Mammary epithelial cell (primary cell): ENCODE measurements around the gene SLC36A4.

ENCODE experiments used
- EZH2 ChIP-seq: IDR thresholded peaks from 2 replicates; pipeline ENCODE4 v1.6.1; 2012; ENCODE audit warnings: low read length, inconsistent platforms, borderline replicate concordance
- TF ChIP-seq, protein P1 (sequence below), 2 donors: IDR thresholded peaks in 1 of 2; conservative IDR thresholded peaks in 1 of 2; 2 replicates each; pipeline ENCODE4 v1.5.1; 2011 to 2012; ENCODE audit warnings: inconsistent platforms in 2 of 2, low read length in 2 of 2, mild to moderate bottlenecking in 2 of 2, control low read depth in 1 of 2, low read depth in 1 of 2; ENCODE audit not compliant: insufficient read depth in 1 of 2; ENCODE audit errors: extremely low read depth in 1 of 2

DNA sequence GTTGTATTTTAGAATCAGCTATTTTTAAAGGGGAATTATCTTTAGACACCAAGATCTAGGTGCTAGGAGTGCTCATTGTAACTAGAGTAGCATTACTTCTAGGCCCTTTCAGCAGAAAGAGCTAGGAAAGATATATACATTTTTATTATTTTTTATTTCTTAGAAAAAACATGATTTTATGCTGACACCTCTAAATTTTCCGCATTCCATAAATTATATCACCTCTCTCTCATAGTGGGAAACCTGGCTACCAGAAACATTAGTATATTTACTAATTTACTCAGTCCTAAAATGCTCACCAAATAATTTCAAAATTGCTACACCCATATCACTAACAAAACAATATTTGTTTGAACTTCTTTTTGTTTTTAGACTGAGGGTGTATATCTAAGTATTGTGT lies 32.1 kb upstream of the SLC36A4 start:
- TF ChIP-seq, protein P1, sequence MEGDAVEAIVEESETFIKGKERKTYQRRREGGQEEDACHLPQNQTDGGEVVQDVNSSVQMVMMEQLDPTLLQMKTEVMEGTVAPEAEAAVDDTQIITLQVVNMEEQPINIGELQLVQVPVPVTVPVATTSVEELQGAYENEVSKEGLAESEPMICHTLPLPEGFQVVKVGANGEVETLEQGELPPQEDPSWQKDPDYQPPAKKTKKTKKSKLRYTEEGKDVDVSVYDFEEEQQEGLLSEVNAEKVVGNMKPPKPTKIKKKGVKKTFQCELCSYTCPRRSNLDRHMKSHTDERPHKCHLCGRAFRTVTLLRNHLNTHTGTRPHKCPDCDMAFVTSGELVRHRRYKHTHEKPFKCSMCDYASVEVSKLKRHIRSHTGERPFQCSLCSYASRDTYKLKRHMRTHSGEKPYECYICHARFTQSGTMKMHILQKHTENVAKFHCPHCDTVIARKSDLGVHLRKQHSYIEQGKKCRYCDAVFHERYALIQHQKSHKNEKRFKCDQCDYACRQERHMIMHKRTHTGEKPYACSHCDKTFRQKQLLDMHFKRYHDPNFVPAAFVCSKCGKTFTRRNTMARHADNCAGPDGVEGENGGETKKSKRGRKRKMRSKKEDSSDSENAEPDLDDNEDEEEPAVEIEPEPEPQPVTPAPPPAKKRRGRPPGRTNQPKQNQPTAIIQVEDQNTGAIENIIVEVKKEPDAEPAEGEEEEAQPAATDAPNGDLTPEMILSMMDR (conservative IDR thresholded peaks at IDR 0.05 in 1 of 2, IDR thresholded peaks at IDR 0.05 in 1 of 2; ENCODE audit: extremely low read depth in 1 of 2, insufficient read depth in 1 of 2, low read depth in 1 of 2, low read length in 2 of 2): no peak
- TF ChIP-seq EZH2: no peak
